Measurements from ENCODE around the gene CST8. TPM values are rescaled to one million over a fixed set of nuclear protein-coding genes. Genes with fewer than 3 reads are reported as not detected.

The CST8 gene
- total RNA-seq, 1 donor from 2014 or later = not detected

GRCh38 chr20:23519556-23519955, 28.6 kb downstream of the CST8 start:
- peaks cover 6% of the 10 kb centered on the region for H3K27me3 ChIP-seq (ENCODE audit: low read depth)
- H3K27ac ChIP-seq (replicated peaks) = no peak overlapping the region
- no peak overlapping the region for H3K4me3 ChIP-seq
- H3K36me3 ChIP-seq = no peaks in the 10 kb centered on the region
- H3K9me3 ChIP-seq (replicated peaks) = no peaks in the 10 kb centered on the region
- TF ChIP-seq CTCF (IDR thresholded peaks at IDR 0.05; ENCODE audit: borderline replicate concordance) = no peak
- intact Hi-C loops (cut with micrococcal nuclease) = no loop called here
- no peaks in the 10 kb centered on the region for H3K4me1 ChIP-seq
- no peak for DNase-seq

- DNase-seq = no peak
- Histone ChIP-seq H3K4me1 (no peaks in the 10 kb centered on the region), H3K27ac (replicated peaks) (no peak overlapping the region), H3K4me3 (no peak overlapping the region), H3K36me3 (no peaks in the 10 kb centered on the region), H3K9me3 (replicated peaks) (no peaks in the 10 kb centered on the region), H3K27me3 (ENCODE audit: low read depth) (peaks cover 6% of the 10 kb centered on the region)
- no peak for TF ChIP-seq CTCF (IDR thresholded peaks at IDR 0.05; ENCODE audit: borderline replicate concordance)
- intact Hi-C loops (cut with micrococcal nuclease) = no loop called here
These were observed 29.3 kb downstream of the CST8 start for GRCh38 chr20:23520185-23520584.

GRCh38 chr20:23524146-23524545, 33.2 kb downstream of the CST8 start:
- Histone ChIP-seq H3K27me3 (ENCODE audit: low read depth) (peaks cover 9% of the 10 kb centered on the region), H3K36me3 (no peaks in the 10 kb centered on the region), H3K9me3 (replicated peaks) (peaks cover 8% of the 10 kb centered on the region), H3K27ac (replicated peaks) (no peak overlapping the region), H3K4me1 (no peaks in the 10 kb centered on the region), H3K4me3 (no peak overlapping the region)
- intact Hi-C loops (cut with micrococcal nuclease) = no loop called here
- DNase-seq = no peak
- TF ChIP-seq CTCF (IDR thresholded peaks at IDR 0.05; ENCODE audit: borderline replicate concordance) = no peak

- intact Hi-C loops (cut with micrococcal nuclease) = no loop called here
- no peak for TF ChIP-seq CTCF (IDR thresholded peaks at IDR 0.05; ENCODE audit: borderline replicate concordance)
These were observed 35.9 kb downstream of the CST8 start for GRCh38 chr20:23526850-23527249.

GRCh38 chr20:23528867-23529431, 38.0 kb downstream of the CST8 start:
- TF ChIP-seq CTCF (IDR thresholded peaks at IDR 0.05; ENCODE audit: borderline replicate concordance) = no peak
- Histone ChIP-seq H3K4me1 (no peaks in the 10 kb centered on the region), H3K27me3 (ENCODE audit: low read depth) (peaks cover 9% of the 10 kb centered on the region), H3K27ac (replicated peaks) (no peak overlapping the region), H3K36me3 (no peaks in the 10 kb centered on the region), H3K9me3 (replicated peaks) (peaks cover 15% of the 10 kb centered on the region), H3K4me3 (no peak overlapping the region)
- DNase-seq = no peak
- intact Hi-C loops (cut with micrococcal nuclease) = no loop called here

More at GRCh38 chr20:23526850-23527249, 35.9 kb downstream of the CST8 start:
- no peak for DNase-seq
- Histone ChIP-seq H3K4me3 (no peak overlapping the region), H3K36me3 (no peaks in the 10 kb centered on the region), H3K27ac (replicated peaks) (no peak overlapping the region), H3K9me3 (replicated peaks) (peaks cover 15% of the 10 kb centered on the region), H3K27me3 (ENCODE audit: low read depth) (peaks cover 9% of the 10 kb centered on the region), H3K4me1 (no peaks in the 10 kb centered on the region)
